GM13977 (cell line): Measurements from ENCODE around the gene ARMC2.

ENCODE experiments used
- DNase-seq: peaks from one replicate; pipeline ENCODE4 v3.0.0; 2012; ENCODE audit warnings: low spot score
- CTCF ChIP-seq: IDR thresholded peaks from 2 replicates; pipeline ENCODE4 v1.5.1; 2012; ENCODE audit warnings: mild to moderate bottlenecking, control low read depth; ENCODE audit not compliant: insufficient read depth; ENCODE audit errors: extremely low read depth, missing control alignments
- in situ Hi-C: fragments of 300-500 bp; cut with MboI; formaldehyde crosslinking; loops from one replicate; pipeline ENCODE4 v1.12.0; 2022; ENCODE audit warnings: low sequenced_read_pairs, low pct_unique_long_range_greater_than_20kb, mixed read lengths, inconsistent platforms; ENCODE audit not compliant: unreplicated experiment

ARMC2 gene

GRCh38 chr6:108902382-108902792 is 54.2 kb downstream of the ARMC2 start:
- DNase-seq = no peak

DNA sequence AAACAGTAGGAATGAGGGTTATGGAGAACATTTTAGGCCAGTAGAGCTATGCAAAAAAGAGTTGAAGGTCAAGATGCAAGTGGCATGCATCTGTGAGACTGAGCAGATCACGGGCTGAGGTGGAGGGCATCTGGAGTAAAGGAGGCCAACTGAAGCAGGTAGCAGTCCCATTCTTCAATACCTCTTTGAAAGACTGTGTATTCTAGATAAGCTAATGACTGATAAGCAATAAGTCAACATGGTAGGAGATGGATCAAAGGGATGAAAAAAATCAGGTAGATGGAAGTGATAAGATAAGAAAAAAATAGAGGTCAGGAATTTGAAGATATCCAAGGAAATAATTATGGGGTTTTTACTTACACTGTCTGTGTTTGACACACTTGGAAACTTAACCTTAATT is 55.6 kb downstream of the ARMC2 start:
- TF ChIP-seq CTCF = no peak
- in situ Hi-C loops = no loop called here
- DNase-seq = no peak

More at GRCh38 chr6:108902382-108902792, 54.2 kb downstream of the ARMC2 start:
- TF ChIP-seq CTCF = no peak
- in situ Hi-C loops = no loop called here

GRCh38 chr6:108904741-108905140 is 56.5 kb downstream of the ARMC2 start:
- peak; percentile 36 for DNase-seq
- no peak for TF ChIP-seq CTCF
- in situ Hi-C loops = no loop called here

DNA sequence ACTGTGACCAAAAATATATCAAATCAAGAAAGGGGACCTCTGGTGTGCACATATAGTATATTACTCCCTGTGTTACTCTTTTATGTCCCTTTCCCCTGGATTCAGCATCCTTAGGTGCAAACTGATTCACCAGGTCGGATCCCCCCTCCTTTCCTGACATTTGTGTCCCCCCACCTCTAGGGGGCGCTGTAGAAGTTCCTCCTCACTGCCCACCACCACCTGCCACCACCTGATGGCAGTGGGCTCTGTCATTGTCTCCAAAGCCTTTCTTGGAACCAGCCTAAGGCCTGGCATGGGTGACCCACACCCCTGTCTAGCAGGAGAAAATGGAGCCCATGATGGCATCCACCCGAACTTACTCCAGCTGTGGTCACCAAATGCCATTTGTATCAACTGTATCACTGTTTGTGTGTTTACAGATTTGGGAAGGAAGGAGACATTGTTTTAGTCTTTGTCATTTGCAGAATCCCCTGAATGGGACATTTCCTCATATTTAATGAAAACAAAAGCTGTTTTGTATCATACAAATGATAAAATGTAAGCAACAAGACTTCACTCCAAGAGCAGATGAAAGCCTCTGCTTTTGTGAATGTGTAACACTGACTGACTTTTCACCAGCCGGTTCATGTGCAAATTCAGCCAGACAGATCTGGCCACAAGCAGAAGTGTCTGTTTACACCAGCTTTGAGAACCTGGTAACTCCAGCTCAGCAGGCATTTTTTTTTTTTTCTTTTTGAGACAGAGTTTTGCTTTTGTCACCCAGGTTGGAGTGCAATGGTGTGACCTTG is 66.2 kb downstream of the ARMC2 start:
- in situ Hi-C loops = no loop called here
- peak; percentile 18 for DNase-seq

GRCh38 chr6:108915258-108915657 is 67.0 kb downstream of the ARMC2 start:
- no peak for DNase-seq
- no peak for TF ChIP-seq CTCF
- in situ Hi-C loops = no loop called here

More for the DNA sequence above, 66.2 kb downstream of the ARMC2 start:
- TF ChIP-seq CTCF = peak; percentile 49

DNA sequence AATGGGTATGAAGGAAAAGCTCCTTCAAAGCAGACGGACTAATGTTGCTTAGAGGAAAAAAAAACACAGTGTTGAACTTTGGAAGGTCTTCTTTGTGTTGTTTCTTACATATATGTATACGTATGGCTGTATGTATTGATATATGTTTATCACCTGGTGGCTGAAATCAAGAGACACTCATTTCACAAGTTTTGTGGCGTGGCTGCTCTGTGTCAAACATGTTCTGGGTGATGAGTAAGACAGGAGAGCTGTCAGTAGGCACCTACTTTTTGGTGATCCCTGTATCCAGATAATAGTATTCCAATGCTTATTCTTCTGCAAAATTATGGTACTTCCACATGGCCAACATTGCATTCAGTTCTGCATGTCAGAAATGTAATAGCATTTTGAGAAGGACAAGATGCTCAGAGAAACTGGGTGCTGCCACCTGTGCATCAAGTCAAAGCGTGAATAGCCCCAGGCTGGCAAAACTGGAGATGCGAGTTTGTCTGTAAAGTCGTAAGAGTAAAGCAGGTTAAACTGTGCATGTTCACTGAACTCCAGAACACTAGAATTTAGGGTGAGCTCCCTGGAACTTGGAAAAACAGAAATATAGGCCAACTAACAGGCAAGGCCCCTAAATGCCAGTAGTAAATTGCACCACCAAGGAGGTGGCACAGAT is 67.9 kb downstream of the ARMC2 start:
- no peak for DNase-seq
- no peak for TF ChIP-seq CTCF
- in situ Hi-C loops = no loop called here
